ENCODE measurements around the gene HBE1.

HBE1 gene

DNA sequence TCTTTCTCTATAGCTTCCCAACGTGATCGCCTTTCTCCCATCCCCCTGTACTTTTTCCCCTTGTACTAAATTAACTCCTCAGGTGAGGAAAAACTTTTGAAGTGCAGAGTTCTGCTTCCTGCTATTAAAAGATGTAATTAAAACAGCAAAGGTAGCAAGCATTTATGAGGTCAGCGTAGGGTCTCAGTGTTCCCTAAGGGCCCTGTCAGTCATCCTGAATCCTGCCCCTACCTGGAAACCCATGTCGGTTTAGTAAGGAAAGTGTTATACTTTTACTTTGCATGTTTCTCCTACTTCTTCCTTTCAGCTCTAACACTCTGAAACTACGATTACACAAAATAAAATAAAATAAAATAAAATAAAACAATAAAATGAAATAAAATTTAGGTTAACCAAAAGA, 41.6 kb downstream of the HBE1 start:
- no peak overlapping the region for H3K4me3 ChIP-seq (ENCODE audit: low read depth, low read length)
- no peak for DNase-seq (ENCODE audit: low read depth)
- TF ChIP-seq, protein P1, sequence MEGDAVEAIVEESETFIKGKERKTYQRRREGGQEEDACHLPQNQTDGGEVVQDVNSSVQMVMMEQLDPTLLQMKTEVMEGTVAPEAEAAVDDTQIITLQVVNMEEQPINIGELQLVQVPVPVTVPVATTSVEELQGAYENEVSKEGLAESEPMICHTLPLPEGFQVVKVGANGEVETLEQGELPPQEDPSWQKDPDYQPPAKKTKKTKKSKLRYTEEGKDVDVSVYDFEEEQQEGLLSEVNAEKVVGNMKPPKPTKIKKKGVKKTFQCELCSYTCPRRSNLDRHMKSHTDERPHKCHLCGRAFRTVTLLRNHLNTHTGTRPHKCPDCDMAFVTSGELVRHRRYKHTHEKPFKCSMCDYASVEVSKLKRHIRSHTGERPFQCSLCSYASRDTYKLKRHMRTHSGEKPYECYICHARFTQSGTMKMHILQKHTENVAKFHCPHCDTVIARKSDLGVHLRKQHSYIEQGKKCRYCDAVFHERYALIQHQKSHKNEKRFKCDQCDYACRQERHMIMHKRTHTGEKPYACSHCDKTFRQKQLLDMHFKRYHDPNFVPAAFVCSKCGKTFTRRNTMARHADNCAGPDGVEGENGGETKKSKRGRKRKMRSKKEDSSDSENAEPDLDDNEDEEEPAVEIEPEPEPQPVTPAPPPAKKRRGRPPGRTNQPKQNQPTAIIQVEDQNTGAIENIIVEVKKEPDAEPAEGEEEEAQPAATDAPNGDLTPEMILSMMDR (IDR thresholded peaks at IDR 0.05; ENCODE audit: control insufficient read depth, extremely low read depth, insufficient read depth): no peak

DNA sequence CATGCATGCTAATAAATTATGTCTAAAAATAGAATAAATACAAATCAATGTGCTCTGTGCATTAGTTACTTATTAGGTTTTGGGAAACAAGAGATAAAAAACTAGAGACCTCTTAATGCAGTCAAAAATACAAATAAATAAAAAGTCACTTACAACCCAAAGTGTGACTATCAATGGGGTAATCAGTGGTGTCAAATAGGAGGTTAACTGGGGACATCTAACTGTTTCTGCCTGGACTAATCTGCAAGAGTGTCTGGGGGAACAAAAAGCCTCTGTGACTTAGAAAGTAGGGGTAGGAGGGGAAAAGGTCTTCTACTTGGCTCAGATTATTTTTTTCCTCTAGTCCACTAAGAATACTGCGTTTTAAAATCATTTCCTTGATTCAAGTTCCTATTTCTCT, 42.1 kb downstream of the HBE1 start:
- no peak for DNase-seq (ENCODE audit: low read depth)
- TF ChIP-seq, protein P1 (IDR thresholded peaks at IDR 0.05; ENCODE audit: control insufficient read depth, extremely low read depth, insufficient read depth): no peak
- H3K4me3 ChIP-seq (ENCODE audit: low read depth, low read length): no peak overlapping the region

DNA sequence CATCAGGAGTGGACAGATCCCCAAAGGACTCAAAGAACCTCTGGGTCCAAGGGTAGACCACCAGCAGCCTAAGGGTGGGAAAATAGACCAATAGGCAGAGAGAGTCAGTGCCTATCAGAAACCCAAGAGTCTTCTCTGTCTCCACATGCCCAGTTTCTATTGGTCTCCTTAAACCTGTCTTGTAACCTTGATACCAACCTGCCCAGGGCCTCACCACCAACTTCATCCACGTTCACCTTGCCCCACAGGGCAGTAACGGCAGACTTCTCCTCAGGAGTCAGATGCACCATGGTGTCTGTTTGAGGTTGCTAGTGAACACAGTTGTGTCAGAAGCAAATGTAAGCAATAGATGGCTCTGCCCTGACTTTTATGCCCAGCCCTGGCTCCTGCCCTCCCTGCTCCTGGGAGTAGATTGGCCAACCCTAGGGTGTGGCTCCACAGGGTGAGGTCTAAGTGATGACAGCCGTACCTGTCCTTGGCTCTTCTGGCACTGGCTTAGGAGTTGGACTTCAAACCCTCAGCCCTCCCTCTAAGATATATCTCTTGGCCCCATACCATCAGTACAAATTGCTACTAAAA, 42.9 kb downstream of the HBE1 start, which contains the start of gene HBB:
TSS of gene HBB (minus strand) at position 340 of the 579 bp plus-strand sequence. CDS start at position 290, 50 bp downstream.
- no peak for DNase-seq (ENCODE audit: low read depth)
- TF ChIP-seq, protein P1 (IDR thresholded peaks at IDR 0.05; ENCODE audit: control insufficient read depth, extremely low read depth, insufficient read depth): no peak
- no peak within 1 kb of the TSS for H3K4me3 ChIP-seq (ENCODE audit: low read depth, low read length)

DNA sequence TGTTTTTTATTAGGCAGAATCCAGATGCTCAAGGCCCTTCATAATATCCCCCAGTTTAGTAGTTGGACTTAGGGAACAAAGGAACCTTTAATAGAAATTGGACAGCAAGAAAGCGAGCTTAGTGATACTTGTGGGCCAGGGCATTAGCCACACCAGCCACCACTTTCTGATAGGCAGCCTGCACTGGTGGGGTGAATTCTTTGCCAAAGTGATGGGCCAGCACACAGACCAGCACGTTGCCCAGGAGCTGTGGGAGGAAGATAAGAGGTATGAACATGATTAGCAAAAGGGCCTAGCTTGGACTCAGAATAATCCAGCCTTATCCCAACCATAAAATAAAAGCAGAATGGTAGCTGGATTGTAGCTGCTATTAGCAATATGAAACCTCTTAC, 44.3 kb downstream of the HBE1 start:
- no peak overlapping the region for H3K4me3 ChIP-seq (ENCODE audit: low read depth, low read length)
- TF ChIP-seq, protein P1 (IDR thresholded peaks at IDR 0.05; ENCODE audit: control insufficient read depth, extremely low read depth, insufficient read depth): no peak
- DNase-seq (ENCODE audit: low read depth): no peak

DNA sequence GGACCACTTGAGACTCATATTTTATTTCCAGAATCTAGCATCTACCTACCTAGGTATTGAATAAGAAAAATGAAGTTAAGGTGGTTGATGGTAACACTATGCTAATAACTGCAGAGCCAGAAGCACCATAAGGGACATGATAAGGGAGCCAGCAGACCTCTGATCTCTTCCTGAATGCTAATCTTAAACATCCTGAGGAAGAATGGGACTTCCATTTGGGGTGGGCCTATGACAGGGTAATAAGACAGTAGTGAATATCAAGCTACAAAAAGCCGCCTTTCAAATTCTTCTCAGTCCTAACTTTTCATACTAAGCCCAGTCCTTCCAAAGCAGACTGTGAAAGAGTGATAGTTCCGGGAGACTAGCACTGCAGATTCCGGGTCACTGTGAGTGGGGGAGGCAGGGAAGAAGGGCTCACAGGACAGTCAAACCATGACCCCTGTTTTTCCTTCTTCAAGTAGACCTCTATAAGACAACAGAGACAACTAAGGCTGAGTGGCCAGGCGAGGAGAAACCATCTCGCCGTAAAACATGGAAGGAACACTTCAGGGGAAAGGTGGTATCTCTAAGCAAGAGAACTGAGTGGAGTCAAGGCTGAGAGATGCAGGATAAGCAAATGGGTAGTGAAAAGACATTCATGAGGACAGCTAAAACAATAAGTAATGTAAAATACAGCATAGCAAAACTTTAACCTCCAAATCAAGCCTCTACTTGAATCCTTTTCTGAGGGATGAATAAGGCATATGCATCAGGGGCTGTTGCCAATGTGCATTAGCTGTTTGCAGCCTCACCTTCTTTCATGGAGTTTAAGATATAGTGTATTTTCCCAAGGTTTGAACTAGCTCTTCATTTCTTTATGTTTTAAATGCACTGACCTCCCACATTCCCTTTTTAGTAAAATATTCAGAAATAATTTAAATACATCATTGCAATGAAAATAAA, 44.9 kb downstream of the HBE1 start:
- TF ChIP-seq, protein P1 (IDR thresholded peaks at IDR 0.05; ENCODE audit: control insufficient read depth, extremely low read depth, insufficient read depth): no peak
- H3K4me3 ChIP-seq (ENCODE audit: low read depth, low read length): no peak overlapping the region
- DNase-seq (ENCODE audit: low read depth): no peak

DNA sequence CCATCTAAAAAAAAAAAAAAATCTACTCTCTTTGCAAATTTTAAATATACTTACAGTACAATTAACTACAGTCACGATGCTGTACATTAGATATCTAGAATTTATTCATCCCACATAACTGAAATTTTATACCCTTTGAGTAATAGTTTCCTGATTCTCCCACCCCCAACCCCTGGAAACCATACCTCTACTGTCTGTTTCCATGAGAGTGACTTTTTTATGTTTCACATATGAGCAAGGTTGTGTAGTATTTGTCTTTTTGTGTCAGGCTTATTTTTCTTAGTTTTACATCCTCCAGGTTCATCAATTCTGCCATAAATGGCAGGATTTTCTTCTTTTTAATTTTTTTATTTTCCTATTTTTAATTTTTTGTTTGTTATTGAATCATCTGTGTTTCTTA, 46.1 kb downstream of the HBE1 start:
- TF ChIP-seq, protein P1 (IDR thresholded peaks at IDR 0.05; ENCODE audit: control insufficient read depth, extremely low read depth, insufficient read depth): no peak
- no peak overlapping the region for H3K4me3 ChIP-seq (ENCODE audit: low read depth, low read length)
- no peak for DNase-seq (ENCODE audit: low read depth)

All from LNCaP clone FGC (cell line).